ENCODE measurements around the gene ANKLE2. TPM values are rescaled to one million over a fixed set of nuclear protein-coding genes. Genes with fewer than 3 reads are reported as not detected.
A peak's percentile ranks its signal among the peaks of the same experiment; 100 is the strongest.

Gene ANKLE2
- total RNA-seq, 1 donor from 2014 or later: 16.9 TPM

DNA sequence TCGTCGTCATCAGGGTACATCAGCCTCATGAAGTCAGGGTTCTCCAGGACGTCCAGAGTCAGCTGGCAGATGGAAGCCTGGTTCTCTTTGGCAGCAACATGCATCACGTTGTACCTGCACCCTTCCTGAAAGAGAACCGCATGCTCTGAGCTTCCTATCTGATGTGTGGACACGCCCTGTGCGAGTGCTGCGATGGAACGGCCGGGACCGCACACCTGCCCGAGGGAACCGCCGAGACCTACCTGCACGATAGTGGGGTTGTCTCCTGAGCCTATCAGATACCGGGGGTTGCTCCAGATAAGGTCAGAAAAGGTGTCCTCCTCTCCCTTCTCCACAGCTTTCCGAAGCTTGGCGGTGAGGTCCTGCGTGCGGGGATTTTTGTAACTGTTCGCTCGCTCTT lies 13.7 kb downstream of the ANKLE2 start:
- no peak for DNase-seq (ENCODE audit: low spot score)
- no peak for ATAC-seq

DNA sequence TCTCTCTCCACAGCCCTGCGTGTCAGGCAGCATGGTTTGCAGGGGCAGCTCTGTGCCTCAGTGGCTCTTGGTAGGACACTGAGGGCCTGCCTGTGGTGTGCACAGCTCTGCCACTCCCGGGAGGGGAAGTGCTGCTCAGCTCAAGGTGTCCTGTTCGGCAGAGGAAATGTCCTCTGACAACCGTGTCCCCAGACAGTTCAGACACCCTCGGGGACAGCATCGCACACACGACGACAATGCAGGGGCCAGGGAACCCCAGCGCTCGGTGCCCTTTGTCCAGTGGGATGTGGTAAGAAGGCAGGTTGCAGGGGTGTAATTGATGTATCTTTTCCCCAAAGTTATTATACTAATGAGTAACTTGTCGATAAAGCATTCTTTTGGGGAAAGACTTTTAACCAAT lies 14.2 kb downstream of the ANKLE2 start:
- ATAC-seq (peak; percentile 12), DNase-seq (ENCODE audit: low spot score) (no peak)

DNA sequence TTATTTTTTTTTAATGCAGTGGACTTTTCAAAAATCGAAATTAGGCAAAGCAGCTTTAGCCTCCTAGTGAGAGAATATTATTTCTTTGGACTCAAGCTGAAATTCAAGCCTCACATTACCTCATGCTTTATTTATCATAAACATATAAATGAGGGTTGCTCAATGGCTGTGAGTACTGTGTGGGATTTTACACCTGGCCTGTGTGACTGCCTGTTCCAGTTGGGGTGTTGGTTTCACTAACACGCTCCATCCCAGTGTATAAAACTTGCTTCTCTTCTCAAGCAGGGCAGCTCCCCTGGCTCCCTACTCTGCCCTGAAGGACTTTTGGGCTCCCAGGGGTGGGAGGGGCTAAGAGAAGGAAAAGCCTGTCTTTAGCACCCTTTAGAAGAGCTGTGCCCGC lies 15.0 kb downstream of the ANKLE2 start:
- DNase-seq (ENCODE audit: low spot score): no peak
- ATAC-seq: no peak

DNA sequence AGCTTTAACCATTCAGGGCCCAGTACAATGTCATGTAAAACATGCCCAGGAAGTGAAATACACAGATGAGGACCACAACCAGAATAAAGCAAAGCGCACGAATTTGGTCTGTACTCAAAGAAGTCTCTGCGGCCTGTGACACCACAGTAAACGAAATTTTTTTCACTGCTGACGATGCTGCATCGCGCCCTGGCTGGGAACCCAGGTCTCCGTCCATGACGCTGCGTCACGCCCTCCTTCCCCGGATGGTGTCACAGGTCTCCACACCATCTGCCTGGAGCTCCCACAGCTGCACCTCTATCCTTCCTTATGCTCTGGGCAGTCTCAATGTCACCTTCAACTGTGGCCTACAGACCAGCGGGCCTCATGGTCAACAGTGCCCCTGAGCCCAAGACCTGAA lies 17.8 kb downstream of the ANKLE2 start:
- DNase-seq (ENCODE audit: low spot score): no peak
- no peak for ATAC-seq

DNA sequence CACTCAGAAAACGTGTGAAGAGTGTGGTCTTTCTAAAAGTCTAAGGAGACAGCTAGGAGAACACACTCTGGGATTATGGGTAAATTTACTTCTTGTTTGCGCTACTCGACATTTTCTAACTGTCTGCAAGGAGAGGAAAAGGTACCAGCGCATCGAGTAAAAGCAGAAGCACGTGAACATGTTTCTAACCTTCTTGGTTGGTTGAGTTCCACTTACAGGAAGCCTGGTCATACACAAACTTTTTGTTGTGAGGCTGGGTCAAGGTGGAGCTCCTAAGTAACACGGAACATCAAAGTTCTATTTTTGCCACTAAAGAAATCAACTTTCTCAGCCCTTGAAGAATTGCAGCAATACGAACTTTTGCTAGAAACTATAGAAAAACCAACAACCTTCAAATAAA lies 20.0 kb downstream of the ANKLE2 start:
- no peak for ATAC-seq
- no peak for DNase-seq (ENCODE audit: low spot score)

DNA sequence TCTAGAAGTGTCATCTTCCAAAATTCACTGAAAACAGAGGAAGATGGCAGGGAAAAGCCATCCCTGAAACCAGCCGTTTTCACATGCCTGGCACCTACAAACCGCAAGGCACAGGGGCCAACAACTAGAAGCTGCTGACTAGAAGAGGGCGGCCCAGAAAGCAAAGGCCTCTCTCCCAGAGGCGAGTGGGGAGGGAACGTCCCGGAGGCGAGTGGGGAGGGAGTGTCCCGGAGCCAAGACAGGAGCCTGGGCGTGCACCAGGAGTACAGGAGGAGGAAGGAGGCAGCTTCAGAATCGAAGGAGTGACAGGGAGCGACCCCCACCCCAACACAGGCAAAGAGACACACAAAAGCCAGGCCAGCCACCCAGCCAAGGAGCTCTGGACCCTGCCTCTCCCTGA lies 21.0 kb downstream of the ANKLE2 start:
- DNase-seq (ENCODE audit: low spot score): no peak
- ATAC-seq: no peak

DNA sequence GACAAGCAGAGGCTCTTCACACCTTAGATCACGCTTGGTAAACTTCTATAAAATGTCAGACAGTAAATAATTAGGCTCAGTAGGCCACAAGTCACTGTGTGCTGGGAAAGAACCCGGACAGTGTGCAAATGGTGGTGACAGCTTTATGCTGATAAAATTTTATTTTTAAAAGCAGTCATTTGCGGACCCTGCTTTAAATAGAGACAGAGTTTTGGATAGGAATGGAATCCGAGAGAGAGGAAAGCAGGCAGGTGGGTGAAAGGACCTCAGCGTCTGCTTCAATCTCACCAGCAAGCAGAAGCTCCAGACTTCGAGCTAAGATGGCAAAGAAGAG lies 21.4 kb downstream of the ANKLE2 start:
- DNase-seq (ENCODE audit: low spot score) (no peak), ATAC-seq (no peak)

DNA sequence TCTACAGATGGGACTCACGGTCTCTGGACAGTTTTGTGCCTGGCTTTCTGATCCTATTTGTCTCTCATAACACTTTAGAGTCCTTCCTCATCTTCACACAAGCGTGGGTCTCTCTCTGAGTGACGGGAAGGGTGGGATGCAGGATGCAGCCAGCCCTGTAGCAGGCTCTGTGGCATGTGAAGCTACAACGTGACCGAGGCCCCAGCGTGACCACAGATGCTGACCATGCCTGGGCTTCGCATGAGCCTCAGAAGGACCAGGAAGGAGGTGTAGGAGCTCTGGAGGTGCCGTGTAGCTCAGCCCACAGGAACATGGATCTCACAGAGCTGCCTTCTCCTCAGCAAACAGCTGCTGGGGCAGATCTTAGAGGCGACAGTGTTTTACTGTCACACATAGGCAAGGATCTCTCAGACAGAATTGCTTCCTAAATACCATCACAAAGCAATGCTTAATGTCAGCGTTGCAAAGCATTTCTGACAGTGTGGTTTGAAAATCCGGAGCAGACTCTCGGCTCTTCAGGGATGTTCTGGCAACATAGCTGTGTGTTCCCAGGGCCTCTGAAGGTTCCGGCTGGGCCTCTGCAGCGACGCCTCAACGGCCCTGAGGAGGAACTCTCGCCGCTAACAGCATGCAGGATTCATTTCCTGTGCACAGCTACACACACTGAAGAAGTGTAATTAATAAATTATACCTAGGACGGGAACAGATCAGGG lies 21.9 kb downstream of the ANKLE2 start:
- DNase-seq (ENCODE audit: low spot score): no peak
- no peak for ATAC-seq

DNA sequence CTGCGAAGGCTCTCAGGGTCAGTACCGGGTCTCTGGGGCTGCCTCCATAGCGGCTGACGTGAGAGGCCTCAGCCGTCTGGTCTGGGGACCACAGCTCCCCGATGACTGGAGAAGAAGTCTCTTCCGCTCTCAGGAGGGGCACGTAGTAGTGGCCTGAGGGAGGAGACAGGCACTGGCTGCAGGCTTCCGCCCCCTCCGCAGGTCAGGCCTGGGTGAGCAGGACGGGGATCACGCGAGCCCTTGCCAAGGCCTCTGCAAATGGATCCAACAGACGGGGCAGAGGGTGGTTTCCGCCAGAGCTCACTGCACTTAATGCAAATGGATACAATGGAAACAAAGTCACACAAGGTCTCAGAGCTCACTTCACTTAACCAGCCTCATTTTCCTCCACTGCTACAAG lies 24.7 kb downstream of the ANKLE2 start:
- DNase-seq (ENCODE audit: low spot score): no peak
- ATAC-seq: no peak

DNA sequence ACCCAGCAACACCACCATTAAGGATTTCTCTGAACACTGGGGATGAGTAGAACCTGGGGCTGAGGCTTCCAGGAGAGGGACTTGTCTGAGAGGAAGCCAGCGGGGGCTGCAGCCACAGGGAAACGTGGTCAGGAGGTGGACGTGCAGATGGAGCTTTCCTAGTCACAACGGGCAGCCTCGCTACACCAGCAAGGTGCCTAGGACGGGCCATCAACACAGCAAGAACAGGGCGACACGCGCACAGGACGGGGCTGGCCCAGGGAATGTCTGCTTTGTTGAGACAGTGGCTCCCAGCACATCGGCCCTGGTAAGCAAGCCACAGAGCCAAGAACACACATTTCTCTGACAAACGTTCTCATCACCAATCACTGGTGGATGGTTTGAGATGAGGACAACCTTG lies 25.3 kb downstream of the ANKLE2 start:
- DNase-seq (ENCODE audit: low spot score): no peak
- ATAC-seq: no peak

DNA sequence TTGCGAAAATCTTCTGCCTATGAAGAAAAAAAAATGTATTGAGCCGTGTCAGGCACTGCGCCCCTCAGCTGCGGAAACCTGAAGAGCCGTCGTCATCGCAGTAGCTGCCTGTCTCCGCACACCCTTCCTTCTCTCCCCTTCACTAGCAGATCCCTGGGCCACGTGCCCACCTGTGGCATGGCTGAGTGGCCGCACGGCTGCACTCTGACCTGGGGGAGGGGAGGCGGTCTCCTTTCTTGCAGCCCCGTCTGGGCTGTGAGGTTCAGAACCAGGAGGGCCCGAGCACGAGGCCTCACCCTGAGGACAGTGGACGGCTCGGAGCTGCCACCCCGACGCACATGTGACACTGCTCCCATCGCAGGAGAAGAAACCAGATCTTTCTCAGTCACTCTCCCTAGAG lies 26.1 kb downstream of the ANKLE2 start:
- DNase-seq (ENCODE audit: low spot score): no peak
- no peak for ATAC-seq

DNA sequence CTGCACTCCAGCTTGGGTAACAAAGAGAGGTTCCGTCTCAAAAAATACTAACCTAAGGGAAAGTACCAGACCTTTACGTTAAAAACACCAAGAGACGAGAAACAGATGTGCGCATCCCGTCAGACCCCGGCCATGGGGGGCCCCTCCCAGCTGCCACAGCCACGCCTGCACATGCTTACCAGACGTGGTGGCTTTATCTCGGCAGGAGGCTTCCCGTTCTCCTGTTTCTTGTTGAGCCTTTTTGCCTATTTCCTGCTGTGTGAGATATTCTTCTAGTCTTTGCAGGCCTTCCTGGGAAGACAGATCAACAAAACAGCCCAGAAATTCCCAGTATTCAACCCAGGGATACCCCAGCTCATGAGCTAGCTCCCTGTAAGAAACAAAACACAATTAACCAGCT lies 27.4 kb downstream of the ANKLE2 start:
- ATAC-seq: no peak
- DNase-seq (ENCODE audit: low spot score): no peak

DNA sequence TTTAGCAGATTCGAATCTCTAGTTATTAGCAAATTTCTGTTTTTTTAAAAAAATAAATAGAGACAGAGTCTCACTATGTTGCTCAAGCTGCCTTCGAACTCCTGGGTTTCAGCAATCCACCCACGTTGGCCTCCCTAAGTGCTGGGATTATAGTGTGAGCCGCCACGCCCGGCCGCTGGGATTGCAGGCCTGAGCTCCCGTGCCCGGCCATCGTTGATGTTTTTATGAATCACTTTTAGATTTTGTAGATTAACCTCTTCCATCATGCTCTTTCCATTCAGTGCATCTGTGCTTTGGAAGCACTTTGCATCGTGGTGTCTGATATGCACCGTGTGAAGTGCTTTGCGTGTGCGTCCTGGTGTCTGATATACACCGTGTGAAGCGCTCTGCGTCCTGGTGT lies 30.1 kb downstream of the ANKLE2 start:
- DNase-seq (ENCODE audit: low spot score): no peak
- no peak for ATAC-seq

DNA sequence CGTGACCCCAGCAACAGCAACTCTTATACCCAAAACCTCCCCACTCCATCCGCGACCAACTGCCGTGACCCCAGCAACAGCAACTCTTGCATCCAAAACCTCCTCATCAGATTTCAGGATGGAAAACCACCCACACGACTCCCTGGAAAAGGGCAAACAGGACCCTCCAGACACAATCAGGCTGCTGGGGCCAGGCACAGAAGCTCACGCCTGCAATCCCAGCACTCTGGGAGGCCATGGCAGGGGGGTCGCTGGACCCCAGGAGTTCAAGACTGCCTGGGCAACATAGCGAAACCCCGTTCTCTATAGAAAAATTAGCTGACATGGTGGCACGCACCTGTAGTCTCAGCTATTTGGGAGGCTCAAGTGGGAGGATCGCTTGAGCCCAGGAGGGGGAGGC lies 31.3 kb downstream of the ANKLE2 start:
- DNase-seq (ENCODE audit: low spot score): no peak
- ATAC-seq: no peak

DNA sequence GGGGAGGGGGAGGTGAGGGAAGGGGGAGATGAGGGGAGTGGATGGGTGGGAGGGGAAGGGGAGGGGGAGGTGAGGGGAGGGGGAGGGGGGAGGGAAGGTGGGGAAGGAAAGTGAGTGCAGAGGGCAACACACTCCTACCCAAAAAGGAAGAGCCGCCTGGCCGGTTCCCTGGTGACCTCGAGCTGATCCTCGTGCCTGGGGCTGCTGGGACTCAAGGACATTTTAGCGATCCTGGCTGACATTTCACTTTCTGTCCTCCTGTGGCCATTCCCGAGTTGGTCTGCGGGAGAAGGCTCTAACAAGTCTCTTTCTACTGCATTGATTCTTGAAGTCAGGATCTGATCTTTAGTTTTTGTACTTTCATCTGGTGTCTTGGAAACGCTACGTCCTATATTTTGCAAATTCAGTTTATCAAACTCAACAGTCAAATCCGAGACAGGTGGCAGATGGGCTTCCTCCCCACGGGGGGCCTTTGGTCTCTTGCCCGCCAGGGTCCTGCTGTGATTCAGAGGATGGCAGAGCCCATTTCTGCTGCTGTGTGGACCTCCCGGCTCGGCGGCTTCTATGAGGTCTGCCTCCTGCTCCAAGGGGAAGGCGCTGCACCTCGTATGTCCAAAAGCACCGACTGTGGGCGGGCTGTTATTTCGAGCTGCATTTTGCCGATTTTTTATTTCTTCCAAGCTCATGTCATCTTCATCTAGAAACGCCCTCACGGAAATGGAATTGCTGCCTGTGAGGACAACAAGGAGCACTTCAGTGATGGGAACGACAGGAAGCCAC lies 31.9 kb downstream of the ANKLE2 start:
- ATAC-seq (no peak), DNase-seq (ENCODE audit: low spot score) (no peak)

DNA sequence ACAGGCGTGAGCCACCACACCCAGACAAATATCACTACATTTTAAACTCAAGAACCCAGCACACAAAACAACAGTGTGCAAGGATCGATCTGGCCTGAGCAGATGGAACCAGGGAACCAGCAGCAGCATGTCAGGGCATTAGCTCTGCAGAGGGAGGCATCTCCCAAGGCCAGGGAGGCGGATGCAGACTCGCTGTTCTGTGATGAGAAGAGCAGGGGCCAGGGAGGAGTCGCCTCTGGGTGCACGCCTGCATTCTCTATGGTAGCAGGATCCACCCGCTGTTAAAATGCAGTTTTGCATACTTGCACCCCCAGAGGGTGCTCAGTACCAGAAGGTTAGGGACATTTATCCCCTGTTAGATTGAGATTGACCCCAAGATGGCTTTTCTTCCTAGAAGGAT lies 33.1 kb downstream of the ANKLE2 start:
- no peak for DNase-seq (ENCODE audit: low spot score)

DNA sequence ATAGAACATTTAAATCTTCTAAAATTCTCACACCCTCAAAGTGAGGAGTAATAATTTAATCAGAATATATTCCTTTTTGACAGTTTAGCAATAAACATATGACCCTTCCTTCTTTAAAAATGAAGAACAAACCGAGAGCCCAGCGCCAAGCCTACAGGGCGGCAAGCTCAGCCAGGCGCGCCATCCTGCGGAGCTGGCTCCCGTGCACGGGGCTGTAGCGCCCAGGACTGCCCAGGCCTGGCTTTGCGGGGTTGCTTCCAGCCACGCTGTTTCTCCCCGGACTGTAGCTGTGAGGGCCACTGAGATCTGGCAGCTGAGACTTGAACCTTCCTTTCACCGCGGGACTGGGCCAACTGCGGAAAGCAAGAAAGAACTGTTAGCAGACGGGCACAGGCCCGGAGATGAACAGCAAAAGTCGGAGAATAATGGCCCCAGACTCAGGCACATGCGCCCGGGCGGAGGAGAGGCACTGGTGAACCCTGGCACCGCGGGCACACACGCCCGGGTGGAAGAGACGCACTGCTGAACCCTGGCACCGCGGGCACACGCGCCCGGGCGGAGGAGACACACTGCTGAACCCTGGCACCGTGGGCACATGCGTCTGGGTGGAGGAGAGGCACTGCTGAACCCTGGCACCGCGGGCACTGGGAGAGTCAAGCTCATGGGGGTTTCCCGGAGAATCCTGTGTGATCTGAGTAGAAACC lies 34.4 kb downstream of the ANKLE2 start:
- DNase-seq (ENCODE audit: low spot score) (no peak), ATAC-seq (peak; percentile 24)

More for the DNA sequence above, 33.1 kb downstream of the ANKLE2 start:
- no peak for ATAC-seq

DNA sequence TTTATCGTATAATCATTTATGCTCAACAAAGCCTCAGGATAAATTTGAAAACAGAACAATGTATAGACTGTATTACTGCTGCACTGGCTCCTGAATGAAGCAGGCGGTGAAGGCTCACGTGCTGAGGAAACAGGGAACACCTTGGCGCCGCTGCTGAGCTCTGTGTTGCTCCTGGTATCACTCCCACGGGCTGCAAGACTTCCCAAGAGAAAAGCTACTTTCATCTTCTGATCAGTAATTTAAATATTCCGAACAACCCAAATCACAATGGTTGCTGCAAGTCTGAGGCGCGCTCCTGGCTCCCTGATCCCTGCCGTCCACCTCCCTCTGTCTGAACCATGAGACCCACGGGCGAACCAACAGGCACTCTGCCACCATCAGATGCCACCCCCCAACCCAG lies 35.2 kb downstream of the ANKLE2 start:
- DNase-seq (ENCODE audit: low spot score) (no peak), ATAC-seq (no peak)

DNA sequence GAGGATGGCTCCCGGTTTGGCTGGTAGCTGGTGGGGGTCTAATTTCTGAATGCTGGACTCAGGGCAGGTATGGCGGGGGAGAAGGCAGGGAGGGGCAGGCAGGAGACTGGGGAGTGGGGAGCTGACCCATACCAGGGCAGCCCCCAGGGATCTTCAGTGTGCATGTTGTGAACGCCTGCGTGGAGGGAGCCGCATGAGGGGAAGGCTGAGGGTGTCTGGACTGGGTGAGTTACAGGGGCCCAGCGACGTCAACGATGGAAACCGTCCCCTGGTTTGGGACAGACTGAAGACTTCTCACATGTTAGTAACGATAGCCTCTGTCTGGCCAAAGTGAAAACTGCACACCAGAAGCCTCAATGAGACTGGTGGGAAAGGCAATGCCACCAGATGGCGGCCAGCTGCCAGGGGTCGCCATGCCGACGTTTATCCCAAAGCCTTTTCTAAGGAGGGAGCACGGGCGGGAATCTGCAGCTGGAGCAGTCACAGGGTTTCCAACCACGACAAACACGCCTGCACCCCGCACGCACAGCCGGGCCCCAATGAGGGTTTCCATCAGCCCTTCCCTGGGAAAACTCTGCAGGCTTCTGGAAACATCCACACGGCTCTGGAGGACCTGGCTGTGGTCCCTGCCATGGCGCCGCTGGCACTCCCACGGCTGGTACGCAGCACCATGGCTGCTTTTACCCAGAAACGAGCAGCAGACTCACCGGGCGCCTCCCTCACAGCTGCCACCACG lies 37.0 kb downstream of the ANKLE2 start:
- ATAC-seq (no peak), DNase-seq (ENCODE audit: low spot score) (no peak)

DNA sequence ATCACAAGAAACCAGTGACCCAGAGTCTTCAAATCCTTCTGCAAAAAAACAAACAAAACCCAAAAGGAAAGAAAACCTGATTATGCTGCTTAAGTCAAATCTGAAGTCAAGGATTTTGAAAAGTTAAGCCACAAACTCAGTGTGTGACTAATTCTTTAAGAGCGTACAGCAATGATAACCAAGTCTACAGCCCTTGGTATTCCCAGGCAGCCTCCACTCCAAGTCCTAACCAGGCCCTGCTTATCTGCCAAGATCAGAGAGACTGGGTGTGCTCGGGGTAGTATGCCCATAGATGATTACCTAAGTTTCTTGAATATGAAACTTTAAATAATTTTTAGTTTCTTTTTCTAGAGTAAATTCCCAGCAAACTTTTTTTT lies 37.9 kb downstream of the ANKLE2 start:
- DNase-seq (ENCODE audit: low spot score) (no peak), ATAC-seq (no peak)

DNA sequence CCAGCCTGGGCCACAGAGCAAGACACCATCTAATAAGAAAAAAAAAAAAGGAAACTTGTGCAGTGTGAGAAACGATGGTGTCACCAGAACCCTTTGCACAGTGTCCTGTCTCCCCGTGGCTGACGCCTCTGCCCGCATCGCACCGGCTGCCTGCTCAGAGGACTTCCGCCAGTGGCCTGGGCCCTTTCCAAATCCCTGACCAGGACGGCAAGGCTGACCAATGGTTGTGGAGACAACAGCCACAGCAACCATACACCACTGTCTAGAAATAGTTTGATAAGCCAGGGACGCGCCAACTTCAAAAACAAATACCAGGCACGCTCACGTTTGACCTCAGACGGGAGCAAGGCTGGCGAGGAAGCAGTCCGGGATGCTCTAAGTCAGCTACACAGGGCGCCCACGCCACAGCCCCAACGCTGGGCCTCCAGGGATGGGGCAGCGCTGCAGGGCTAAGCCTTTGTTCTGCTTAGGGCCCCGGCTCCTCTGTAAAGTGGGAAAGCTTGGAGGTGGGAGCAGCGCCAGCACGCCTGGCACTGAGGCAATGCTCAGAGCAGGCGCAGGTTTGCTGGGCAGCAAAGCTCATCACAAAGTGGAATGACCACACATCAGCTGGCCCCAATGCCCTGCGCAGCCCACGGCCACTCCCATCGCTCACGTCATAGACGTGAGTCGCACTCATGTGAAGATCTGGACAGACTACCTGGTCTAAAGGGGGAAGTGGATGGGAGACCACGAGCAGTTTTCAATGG lies 38.4 kb downstream of the ANKLE2 start:
- DNase-seq (ENCODE audit: low spot score) (no peak), ATAC-seq (no peak)
